ENCODE data around the gene ATP5PO.

DNA sequence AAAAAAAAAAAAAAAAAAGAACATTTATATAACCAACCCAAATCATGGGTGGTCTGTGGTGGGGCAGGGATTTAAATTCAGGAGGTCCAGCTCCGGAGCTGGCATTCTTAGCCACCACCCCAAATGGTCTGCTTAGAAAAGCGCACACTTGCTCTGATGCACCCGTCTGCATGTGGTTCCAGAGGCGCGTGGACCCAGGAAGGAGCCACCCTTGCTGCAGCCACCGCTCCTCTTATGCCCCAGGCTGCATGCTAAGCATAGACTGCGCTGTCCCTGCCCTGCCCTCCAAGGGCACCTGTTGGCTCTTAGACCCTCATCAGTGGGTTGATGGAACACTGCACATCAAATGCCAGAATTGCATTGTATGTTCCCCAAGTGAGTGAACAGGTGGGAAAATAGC lies 41.4 kb downstream of the ATP5PO start:
- TF ChIP-seq, protein P1, sequence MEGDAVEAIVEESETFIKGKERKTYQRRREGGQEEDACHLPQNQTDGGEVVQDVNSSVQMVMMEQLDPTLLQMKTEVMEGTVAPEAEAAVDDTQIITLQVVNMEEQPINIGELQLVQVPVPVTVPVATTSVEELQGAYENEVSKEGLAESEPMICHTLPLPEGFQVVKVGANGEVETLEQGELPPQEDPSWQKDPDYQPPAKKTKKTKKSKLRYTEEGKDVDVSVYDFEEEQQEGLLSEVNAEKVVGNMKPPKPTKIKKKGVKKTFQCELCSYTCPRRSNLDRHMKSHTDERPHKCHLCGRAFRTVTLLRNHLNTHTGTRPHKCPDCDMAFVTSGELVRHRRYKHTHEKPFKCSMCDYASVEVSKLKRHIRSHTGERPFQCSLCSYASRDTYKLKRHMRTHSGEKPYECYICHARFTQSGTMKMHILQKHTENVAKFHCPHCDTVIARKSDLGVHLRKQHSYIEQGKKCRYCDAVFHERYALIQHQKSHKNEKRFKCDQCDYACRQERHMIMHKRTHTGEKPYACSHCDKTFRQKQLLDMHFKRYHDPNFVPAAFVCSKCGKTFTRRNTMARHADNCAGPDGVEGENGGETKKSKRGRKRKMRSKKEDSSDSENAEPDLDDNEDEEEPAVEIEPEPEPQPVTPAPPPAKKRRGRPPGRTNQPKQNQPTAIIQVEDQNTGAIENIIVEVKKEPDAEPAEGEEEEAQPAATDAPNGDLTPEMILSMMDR (IDR thresholded peaks at IDR 0.05; ENCODE audit: low read depth, low read length), result no peak
- TF ChIP-seq EZH2phosphoT487 (IDR thresholded peaks at IDR 0.05; ENCODE audit: low read depth), result no peak
